GM12801 (cell line): ENCODE results near the gene RBM3.

ENCODE experiments used
- CTCF ChIP-seq: IDR thresholded peaks from one replicate; pipeline ENCODE4 v1.5.1; 2011; ENCODE audit warnings: control low read depth; ENCODE audit not compliant: insufficient read length; ENCODE audit errors: extremely low read depth

The RBM3 gene

GRCh38 chrX:48579259-48579658 lies 5.0 kb downstream of the RBM3 start:
- no peak for TF ChIP-seq CTCF

- TF ChIP-seq CTCF, result no peak
Measured at GRCh38 chrX:48580662-48581061, 6.4 kb downstream of the RBM3 start.

- no peak for TF ChIP-seq CTCF
Measured at GRCh38 chrX:48584698-48585097, 10.4 kb downstream of the RBM3 start.

GRCh38 chrX:48589482-48590162 lies 15.3 kb downstream of the RBM3 start:
- no peak for TF ChIP-seq CTCF

GRCh38 chrX:48590203-48591103 lies 16.2 kb downstream of the RBM3 start:
- TF ChIP-seq CTCF, result no peak

- TF ChIP-seq CTCF, result no peak
Measured at GRCh38 chrX:48591255-48591791, 17.0 kb downstream of the RBM3 start.

GRCh38 chrX:48592971-48593370 lies 18.7 kb downstream of the RBM3 start:
- no peak for TF ChIP-seq CTCF
